ENCODE measurements around the gene GARNL3. TPM values are rescaled to one million over a fixed set of nuclear protein-coding genes. Genes with fewer than 3 reads are reported as not detected.

The GARNL3 gene
- total and polyA plus RNA-seq, 2 of the 13 experiments (the other 11 are each of a cell fraction or from before 2014, with no cell fraction given) = 3.9 to 11.0 TPM

GRCh38 chr9:127423934-127424675 lies 159.5 kb downstream of the GARNL3 start, which contains the start of gene ZNF79 (continued):
- TF ChIP-seq HNF1A (IDR thresholded peaks at IDR 0.05; ENCODE audit: low read depth) (no peak), HNF1A (CRISPR knock-in tag; IDR thresholded peaks at IDR 0.05; ENCODE audit: borderline replicate concordance) (no peak), MATR3 (CRISPR knock-in tag; IDR thresholded peaks at IDR 0.05) (no peak), HDAC1 (CRISPR knock-in tag; IDR thresholded peaks at IDR 0.05) (peak; percentile 96), ZSCAN12 (CRISPR knock-in tag; IDR thresholded peaks at IDR 0.05) (0 out of 2 replicates have a peak, but pooled peaks have one; percentile 30), NR2F1 (CRISPR knock-in tag; IDR thresholded peaks at IDR 0.05) (no peak), REST (IDR thresholded peaks at IDR 0.05; ENCODE audit: borderline replicate concordance in 1 of 2, low read depth in 1 of 2, low read length in 2 of 2) (peak in 1 of 2 experiments; percentile 83), RXRA (CRISPR knock-in tag; IDR thresholded peaks at IDR 0.05) (peak; percentile 50; the same call in 1 of the 2 replicates), NCOR1 (IDR thresholded peaks at IDR 0.05; ENCODE audit: borderline replicate concordance, low read length) (no peak), MAX (IDR thresholded peaks at IDR 0.05) (peak; percentile 36; the same call in 1 of the 2 replicates), FOXK1 (CRISPR knock-in tag; IDR thresholded peaks at IDR 0.05; ENCODE audit: borderline replicate concordance, low read depth) (peak; percentile 62; the same call in 1 of the 2 replicates), KDM5B (CRISPR knock-in tag; IDR thresholded peaks at IDR 0.05; ENCODE audit: borderline replicate concordance) (no peak), ZNF773 (CRISPR knock-in tag; IDR thresholded peaks at IDR 0.05; ENCODE audit: borderline replicate concordance) (no peak)
- TF ChIP-seq, protein P1, sequence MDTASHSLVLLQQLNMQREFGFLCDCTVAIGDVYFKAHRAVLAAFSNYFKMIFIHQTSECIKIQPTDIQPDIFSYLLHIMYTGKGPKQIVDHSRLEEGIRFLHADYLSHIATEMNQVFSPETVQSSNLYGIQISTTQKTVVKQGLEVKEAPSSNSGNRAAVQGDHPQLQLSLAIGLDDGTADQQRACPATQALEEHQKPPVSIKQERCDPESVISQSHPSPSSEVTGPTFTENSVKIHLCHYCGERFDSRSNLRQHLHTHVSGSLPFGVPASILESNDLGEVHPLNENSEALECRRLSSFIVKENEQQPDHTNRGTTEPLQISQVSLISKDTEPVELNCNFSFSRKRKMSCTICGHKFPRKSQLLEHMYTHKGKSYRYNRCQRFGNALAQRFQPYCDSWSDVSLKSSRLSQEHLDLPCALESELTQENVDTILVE (CRISPR knock-in tag; IDR thresholded peaks at IDR 0.05) = peak; percentile 52; the same call in 1 of the 2 replicates
- TF ChIP-seq, protein P2, sequence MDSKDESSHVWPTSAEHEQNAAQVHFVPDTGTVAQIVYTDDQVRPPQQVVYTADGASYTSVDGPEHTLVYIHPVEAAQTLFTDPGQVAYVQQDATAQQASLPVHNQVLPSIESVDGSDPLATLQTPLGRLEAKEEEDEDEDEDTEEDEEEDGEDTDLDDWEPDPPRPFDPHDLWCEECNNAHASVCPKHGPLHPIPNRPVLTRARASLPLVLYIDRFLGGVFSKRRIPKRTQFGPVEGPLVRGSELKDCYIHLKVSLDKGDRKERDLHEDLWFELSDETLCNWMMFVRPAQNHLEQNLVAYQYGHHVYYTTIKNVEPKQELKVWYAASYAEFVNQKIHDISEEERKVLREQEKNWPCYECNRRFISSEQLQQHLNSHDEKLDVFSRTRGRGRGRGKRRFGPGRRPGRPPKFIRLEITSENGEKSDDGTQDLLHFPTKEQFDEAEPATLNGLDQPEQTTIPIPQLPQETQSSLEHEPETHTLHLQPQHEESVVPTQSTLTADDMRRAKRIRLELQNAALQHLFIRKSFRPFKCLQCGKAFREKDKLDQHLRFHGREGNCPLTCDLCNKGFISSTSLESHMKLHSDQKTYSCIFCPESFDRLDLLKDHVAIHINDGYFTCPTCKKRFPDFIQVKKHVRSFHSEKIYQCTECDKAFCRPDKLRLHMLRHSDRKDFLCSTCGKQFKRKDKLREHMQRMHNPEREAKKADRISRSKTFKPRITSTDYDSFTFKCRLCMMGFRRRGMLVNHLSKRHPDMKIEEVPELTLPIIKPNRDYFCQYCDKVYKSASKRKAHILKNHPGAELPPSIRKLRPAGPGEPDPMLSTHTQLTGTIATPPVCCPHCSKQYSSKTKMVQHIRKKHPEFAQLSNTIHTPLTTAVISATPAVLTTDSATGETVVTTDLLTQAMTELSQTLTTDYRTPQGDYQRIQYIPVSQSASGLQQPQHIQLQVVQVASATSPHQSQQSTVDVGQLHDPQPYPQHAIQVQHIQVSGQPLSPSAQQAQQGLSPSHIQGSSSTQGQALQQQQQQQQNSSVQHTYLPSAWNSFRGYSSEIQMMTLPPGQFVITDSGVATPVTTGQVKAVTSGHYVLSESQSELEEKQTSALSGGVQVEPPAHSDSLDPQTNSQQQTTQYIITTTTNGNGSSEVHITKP (CRISPR knock-in tag; IDR thresholded peaks at IDR 0.05; ENCODE audit: low read depth) = no peak
